ENCODE measurements around the gene EHBP1.

The EHBP1 gene

GRCh38 chr2:63059793-63060471, 354.4 kb downstream of the EHBP1 start:
- POLR2A ChIA-PET = no interaction called here
- H3K4me3 ChIP-seq (ENCODE audit: low read depth, low read length) = no peak overlapping the region
- CTCF ChIA-PET = no interaction called here
- no peak for TF ChIP-seq CTCF (IDR thresholded peaks at IDR 0.05; ENCODE audit: insufficient read depth, low read length, missing control alignments)
- DNase-seq (ENCODE audit: low read depth, low spot score) = no peak

GRCh38 chr2:63060472-63060991, 355.0 kb downstream of the EHBP1 start:
- no peak for TF ChIP-seq CTCF (IDR thresholded peaks at IDR 0.05; ENCODE audit: insufficient read depth, low read length, missing control alignments)
- DNase-seq (ENCODE audit: low read depth, low spot score) = no peak
- POLR2A ChIA-PET = no interaction called here
- CTCF ChIA-PET = no interaction called here
- no peak overlapping the region for H3K4me3 ChIP-seq (ENCODE audit: low read depth, low read length)

GRCh38 chr2:63064197-63064596, 358.7 kb downstream of the EHBP1 start:
- ChIA-PET CTCF (no interaction called here), POLR2A (no interaction called here)
- TF ChIP-seq CTCF (IDR thresholded peaks at IDR 0.05; ENCODE audit: insufficient read depth, low read length, missing control alignments) = no peak
- DNase-seq (ENCODE audit: low read depth, low spot score) = no peak
- no peak overlapping the region for H3K4me3 ChIP-seq (ENCODE audit: low read depth, low read length)

- ChIA-PET CTCF (no interaction called here), POLR2A (no interaction called here)
- DNase-seq (ENCODE audit: low read depth, low spot score) = no peak
These were observed 359.1 kb downstream of the EHBP1 start for GRCh38 chr2:63064661-63065060.

GRCh38 chr2:63066265-63066664, 360.8 kb downstream of the EHBP1 start:
- no peak for TF ChIP-seq CTCF (IDR thresholded peaks at IDR 0.05; ENCODE audit: insufficient read depth, low read length, missing control alignments)
- POLR2A ChIA-PET = no interaction called here
- no peak overlapping the region for H3K4me3 ChIP-seq (ENCODE audit: low read depth, low read length)
- DNase-seq (ENCODE audit: low read depth, low spot score) = no peak
- CTCF ChIA-PET = interaction anchor here (1.1 kb wide), 1 partner anchor 13 kb away, joined by 3 read pairs; no protein-coding TSS in a partner anchor

More at GRCh38 chr2:63064661-63065060, 359.1 kb downstream of the EHBP1 start:
- H3K4me3 ChIP-seq (ENCODE audit: low read depth, low read length) = no peak overlapping the region
- no peak for TF ChIP-seq CTCF (IDR thresholded peaks at IDR 0.05; ENCODE audit: insufficient read depth, low read length, missing control alignments)

GRCh38 chr2:63066838-63067237, 361.3 kb downstream of the EHBP1 start:
- no peak overlapping the region for H3K4me3 ChIP-seq (ENCODE audit: low read depth, low read length)
- ChIA-PET POLR2A (no interaction called here), CTCF (interaction anchor here (1.1 kb wide), 1 partner anchor 13 kb away, joined by 3 read pairs; no protein-coding TSS in a partner anchor)
- TF ChIP-seq CTCF (IDR thresholded peaks at IDR 0.05; ENCODE audit: insufficient read depth, low read length, missing control alignments) = no peak
- DNase-seq (ENCODE audit: low read depth, low spot score) = no peak

All from AG04449 (cell line).